GM12874 (cell line): ENCODE data around the gene MGST2.

ENCODE experiments used
- CTCF ChIP-seq: IDR thresholded peaks from 2 replicates; pipeline ENCODE4 v1.5.1; 2011; ENCODE audit warnings: low read depth, mild to moderate bottlenecking, control low read depth, low read length, moderate library complexity; ENCODE audit not compliant: insufficient read depth

The MGST2 gene

GRCh38 chr4:139635966-139636365 lies 29.7 kb upstream of the MGST2 start:
- TF ChIP-seq CTCF = no peak

- no peak for TF ChIP-seq CTCF
Measured at GRCh38 chr4:139639654-139640053, 26.0 kb upstream of the MGST2 start.

- TF ChIP-seq CTCF = no peak
Measured at GRCh38 chr4:139641218-139641617, 24.4 kb upstream of the MGST2 start.

- TF ChIP-seq CTCF = no peak
Measured at GRCh38 chr4:139642364-139642763, 23.3 kb upstream of the MGST2 start.

GRCh38 chr4:139643042-139643895 lies 22.4 kb upstream of the MGST2 start:
- no peak for TF ChIP-seq CTCF

GRCh38 chr4:139645458-139645857 lies 20.2 kb upstream of the MGST2 start:
- no peak for TF ChIP-seq CTCF

- TF ChIP-seq CTCF = no peak
Measured at GRCh38 chr4:139647184-139647583, 18.4 kb upstream of the MGST2 start.
